Measurements from ENCODE around the gene RBP2. TPM values are rescaled to one million over a fixed set of nuclear protein-coding genes. Genes with fewer than 3 reads are reported as not detected.

RBP2 gene
- total RNA-seq, 1 donor, result not detected

GRCh38 chr3:139425745-139426400, 50.4 kb downstream of the RBP2 start:
- DNase-seq (ENCODE audit: insufficient read length, low spot score, missing footprints), result no peak
- H3K4me1 ChIP-seq (ENCODE audit: insufficient read depth, low read length), result no peaks in the 10 kb centered on the region
- H3K27me3 ChIP-seq (ENCODE audit: insufficient read depth, low read length), result no peaks in the 10 kb centered on the region
- H4K20me1 ChIP-seq (ENCODE audit: insufficient read depth, low read length), result no peaks in the 10 kb centered on the region
- no peak overlapping the region for H3K4me3 ChIP-seq (ENCODE audit: insufficient read depth, low read length)
- H3K4me2 ChIP-seq (ENCODE audit: insufficient read depth, low read length), result no peak overlapping the region
- H2AFZ ChIP-seq (ENCODE audit: low read length), result no peak overlapping the region
- no peaks in the 10 kb centered on the region for H3K36me3 ChIP-seq (ENCODE audit: insufficient read depth, low read length)
- no peak overlapping the region for H3K27ac ChIP-seq (ENCODE audit: low read depth, low read length)
- TF ChIP-seq, protein P1, sequence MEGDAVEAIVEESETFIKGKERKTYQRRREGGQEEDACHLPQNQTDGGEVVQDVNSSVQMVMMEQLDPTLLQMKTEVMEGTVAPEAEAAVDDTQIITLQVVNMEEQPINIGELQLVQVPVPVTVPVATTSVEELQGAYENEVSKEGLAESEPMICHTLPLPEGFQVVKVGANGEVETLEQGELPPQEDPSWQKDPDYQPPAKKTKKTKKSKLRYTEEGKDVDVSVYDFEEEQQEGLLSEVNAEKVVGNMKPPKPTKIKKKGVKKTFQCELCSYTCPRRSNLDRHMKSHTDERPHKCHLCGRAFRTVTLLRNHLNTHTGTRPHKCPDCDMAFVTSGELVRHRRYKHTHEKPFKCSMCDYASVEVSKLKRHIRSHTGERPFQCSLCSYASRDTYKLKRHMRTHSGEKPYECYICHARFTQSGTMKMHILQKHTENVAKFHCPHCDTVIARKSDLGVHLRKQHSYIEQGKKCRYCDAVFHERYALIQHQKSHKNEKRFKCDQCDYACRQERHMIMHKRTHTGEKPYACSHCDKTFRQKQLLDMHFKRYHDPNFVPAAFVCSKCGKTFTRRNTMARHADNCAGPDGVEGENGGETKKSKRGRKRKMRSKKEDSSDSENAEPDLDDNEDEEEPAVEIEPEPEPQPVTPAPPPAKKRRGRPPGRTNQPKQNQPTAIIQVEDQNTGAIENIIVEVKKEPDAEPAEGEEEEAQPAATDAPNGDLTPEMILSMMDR (IDR thresholded peaks at IDR 0.05; ENCODE audit: extremely low read depth, low read depth, low read length), result no peak
- no peaks in the 10 kb centered on the region for H3K9me3 ChIP-seq (ENCODE audit: low read depth, low read length)
- no peaks in the 10 kb centered on the region for H3K79me2 ChIP-seq (ENCODE audit: insufficient read depth, low read length)

DNA sequence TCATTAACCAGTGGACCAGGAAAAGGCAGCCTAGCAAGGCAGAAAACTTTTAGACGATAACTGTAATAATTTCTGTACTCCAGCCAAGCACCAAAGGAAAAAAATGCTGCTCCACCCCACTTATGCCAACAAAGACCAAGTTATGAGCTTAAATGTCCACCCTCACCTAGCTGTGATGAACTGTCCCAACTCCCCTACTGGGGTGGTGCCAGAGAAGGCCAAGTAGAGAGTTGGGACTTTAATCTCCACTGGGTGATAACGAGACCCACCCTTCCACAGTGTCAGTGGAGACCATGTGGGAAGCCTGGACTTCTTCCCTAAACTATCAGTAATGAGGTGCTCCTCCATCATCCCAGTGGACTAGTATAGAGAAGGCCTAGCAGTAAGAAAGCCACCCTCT, 53.1 kb downstream of the RBP2 start:
- no peak for DNase-seq (ENCODE audit: insufficient read length, low spot score, missing footprints)
- Histone ChIP-seq H2AFZ (ENCODE audit: low read length) (no peak overlapping the region), H3K36me3 (ENCODE audit: insufficient read depth, low read length) (no peaks in the 10 kb centered on the region), H3K4me2 (ENCODE audit: insufficient read depth, low read length) (no peak overlapping the region), H3K9me3 (ENCODE audit: low read depth, low read length) (no peaks in the 10 kb centered on the region), H3K27me3 (ENCODE audit: insufficient read depth, low read length) (no peaks in the 10 kb centered on the region), H3K27ac (ENCODE audit: low read depth, low read length) (no peak overlapping the region), H3K4me3 (ENCODE audit: insufficient read depth, low read length) (no peak overlapping the region), H4K20me1 (ENCODE audit: insufficient read depth, low read length) (no peaks in the 10 kb centered on the region), H3K79me2 (ENCODE audit: insufficient read depth, low read length) (no peaks in the 10 kb centered on the region), H3K4me1 (ENCODE audit: insufficient read depth, low read length) (no peaks in the 10 kb centered on the region)
- TF ChIP-seq, protein P1 (IDR thresholded peaks at IDR 0.05; ENCODE audit: extremely low read depth, low read depth, low read length), result no peak

DNA sequence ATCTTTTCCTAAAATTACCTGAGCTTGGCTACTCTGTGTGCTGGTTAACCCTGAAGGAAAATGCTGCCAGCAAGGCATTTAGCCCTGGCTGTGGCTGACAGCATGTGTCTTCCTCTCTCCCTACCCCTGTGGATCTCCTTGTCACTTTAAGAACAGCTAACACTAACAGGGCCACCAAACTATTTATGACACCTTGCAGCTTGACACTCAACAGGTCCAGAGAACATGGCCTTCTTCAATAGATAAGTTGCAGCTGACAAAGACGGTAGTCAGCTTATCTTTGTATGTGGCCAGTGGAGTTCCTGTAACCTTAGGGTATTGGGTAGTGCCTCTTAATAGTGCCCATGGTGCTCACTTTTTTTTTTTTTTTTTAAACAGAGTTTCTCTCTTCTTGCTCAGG, 54.9 kb downstream of the RBP2 start:
- TF ChIP-seq, protein P1 (IDR thresholded peaks at IDR 0.05; ENCODE audit: extremely low read depth, low read depth, low read length), result no peak
- H3K4me2 ChIP-seq (ENCODE audit: insufficient read depth, low read length), result no peak overlapping the region

GRCh38 chr3:139421040-139421439, 55.3 kb downstream of the RBP2 start:
- no peak overlapping the region for H2AFZ ChIP-seq (ENCODE audit: low read length)
- no peaks in the 10 kb centered on the region for H3K4me1 ChIP-seq (ENCODE audit: insufficient read depth, low read length)
- TF ChIP-seq, protein P1 (IDR thresholded peaks at IDR 0.05; ENCODE audit: extremely low read depth, low read depth, low read length), result no peak
- H3K27ac ChIP-seq (ENCODE audit: low read depth, low read length), result no peak overlapping the region
- H3K4me2 ChIP-seq (ENCODE audit: insufficient read depth, low read length), result no peak overlapping the region
- H3K4me3 ChIP-seq (ENCODE audit: insufficient read depth, low read length), result no peak overlapping the region
- H3K27me3 ChIP-seq (ENCODE audit: insufficient read depth, low read length), result no peaks in the 10 kb centered on the region
- no peaks in the 10 kb centered on the region for H4K20me1 ChIP-seq (ENCODE audit: insufficient read depth, low read length)
- no peaks in the 10 kb centered on the region for H3K36me3 ChIP-seq (ENCODE audit: insufficient read depth, low read length)
- no peak for DNase-seq (ENCODE audit: insufficient read length, low spot score, missing footprints)
- H3K79me2 ChIP-seq (ENCODE audit: insufficient read depth, low read length), result no peaks in the 10 kb centered on the region
- H3K9me3 ChIP-seq (ENCODE audit: low read depth, low read length), result no peaks in the 10 kb centered on the region

More for the DNA sequence above, 54.9 kb downstream of the RBP2 start:
- Histone ChIP-seq H3K36me3 (ENCODE audit: insufficient read depth, low read length) (no peaks in the 10 kb centered on the region), H3K27me3 (ENCODE audit: insufficient read depth, low read length) (no peaks in the 10 kb centered on the region), H2AFZ (ENCODE audit: low read length) (no peak overlapping the region), H3K79me2 (ENCODE audit: insufficient read depth, low read length) (no peaks in the 10 kb centered on the region), H3K4me3 (ENCODE audit: insufficient read depth, low read length) (no peak overlapping the region), H3K4me1 (ENCODE audit: insufficient read depth, low read length) (no peaks in the 10 kb centered on the region), H4K20me1 (ENCODE audit: insufficient read depth, low read length) (no peaks in the 10 kb centered on the region), H3K27ac (ENCODE audit: low read depth, low read length) (no peak overlapping the region), H3K9me3 (ENCODE audit: low read depth, low read length) (no peaks in the 10 kb centered on the region)
- DNase-seq (ENCODE audit: insufficient read length, low spot score, missing footprints), result no peak
